Renal pelvis (tissue), 4 donors: ENCODE data around the gene B4GALNT4. TPM values are rescaled to one million over a fixed set of nuclear protein-coding genes. Genes with fewer than 3 reads are reported as not detected.
A peak's percentile ranks its signal among the peaks of the same experiment; 100 is the strongest.
"Not testable (repeated sequence)": the region's sequence is repeated elsewhere in the genome, so short reads cannot be mapped to it uniquely, and the experiment has no call there.

ENCODE experiments used
- DNase-seq: peaks from one replicate; pipeline ENCODE4 v3.0.0-alpha.2; 2013
- polyA plus RNA-seq, 3 donors: library from polyadenylated mRNA; unstranded; fragments of 120-200 nt; gene quantifications; one replicate each; pipeline ENCODE4 v1.2.1, GENCODE V29; 2013; ENCODE audit not compliant: insufficient read length in 3 of 3

The B4GALNT4 gene
- polyA plus RNA-seq, 3 donors = 77.7 to 93.4 (median 87.2) TPM

- no peak for DNase-seq
Measured at GRCh38 chr11:334264-334994, 34.9 kb upstream of the B4GALNT4 start.

GRCh38 chr11:335779-336658, 33.3 kb upstream of the B4GALNT4 start:
- peak; percentile 76 for DNase-seq

GRCh38 chr11:336659-337198, 32.6 kb upstream of the B4GALNT4 start:
- DNase-seq = no peak

GRCh38 chr11:337711-338110, 31.6 kb upstream of the B4GALNT4 start:
- DNase-seq = no peak

DNA sequence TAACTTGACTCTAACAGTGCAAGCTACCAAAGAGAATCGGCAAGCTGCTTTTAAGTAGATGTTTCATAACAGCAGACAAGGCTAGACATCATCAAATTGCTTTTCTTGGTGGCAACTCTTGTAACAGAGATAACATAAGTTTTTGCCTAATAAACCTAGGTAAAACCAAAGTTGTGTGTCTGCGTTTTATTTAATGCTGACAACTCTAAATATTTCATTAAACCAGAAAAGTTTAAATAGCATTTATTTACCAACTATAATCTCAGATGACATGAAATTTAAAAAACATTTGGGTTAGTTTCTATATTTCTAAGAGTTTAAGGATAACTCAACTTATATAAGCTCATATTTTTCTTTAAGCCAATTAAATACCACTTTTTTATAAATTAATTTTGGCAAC, 29.3 kb upstream of the B4GALNT4 start:
- no peak for DNase-seq

DNA sequence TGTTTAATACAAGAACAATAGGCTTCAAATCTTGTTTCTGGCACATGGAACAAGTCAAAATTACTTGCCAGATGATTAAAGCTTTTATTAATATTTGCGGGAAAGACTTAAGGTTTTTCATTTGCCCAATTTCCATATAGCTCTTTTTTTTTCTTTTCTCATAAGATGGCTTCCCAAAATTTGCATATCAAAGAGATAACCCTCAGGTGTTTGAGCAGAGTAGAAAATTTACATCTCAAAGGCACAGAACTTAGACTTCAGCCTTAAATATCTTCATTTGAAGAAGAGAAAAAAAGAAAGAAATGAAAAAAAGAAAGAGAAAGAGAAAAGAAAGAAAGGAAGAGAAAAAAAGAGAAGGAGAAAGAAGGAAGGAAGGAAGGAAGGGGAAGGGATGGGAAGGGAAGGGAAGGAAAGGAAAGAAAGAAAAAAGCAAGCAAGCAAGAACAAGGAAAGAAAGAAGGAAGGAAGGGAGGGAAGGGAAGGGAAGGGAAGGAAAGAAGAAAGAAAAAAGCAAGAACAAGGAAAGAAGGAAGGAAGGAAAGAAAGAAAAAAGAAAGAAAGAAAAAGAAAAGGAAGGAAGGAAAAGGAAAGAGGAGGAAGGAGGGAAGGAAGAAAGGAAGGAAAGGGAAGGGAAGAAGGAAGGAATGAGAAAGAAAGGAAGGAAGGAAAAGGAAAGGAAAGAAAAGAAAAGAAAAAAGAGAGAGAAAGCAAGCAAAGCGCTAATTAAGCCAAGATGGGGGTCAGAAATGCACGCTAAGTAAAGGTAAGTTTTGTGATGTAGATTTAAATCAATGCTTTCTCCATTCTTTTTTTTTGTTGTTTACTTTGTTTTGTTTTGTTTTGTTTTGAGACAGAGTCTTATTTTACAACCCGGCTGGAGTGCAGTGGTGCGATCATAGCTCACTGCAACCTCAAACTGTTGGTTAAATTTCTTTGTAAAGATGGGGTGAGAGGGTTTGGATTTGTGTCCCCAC, 28.5 kb upstream of the B4GALNT4 start:
- no peak for DNase-seq

DNA sequence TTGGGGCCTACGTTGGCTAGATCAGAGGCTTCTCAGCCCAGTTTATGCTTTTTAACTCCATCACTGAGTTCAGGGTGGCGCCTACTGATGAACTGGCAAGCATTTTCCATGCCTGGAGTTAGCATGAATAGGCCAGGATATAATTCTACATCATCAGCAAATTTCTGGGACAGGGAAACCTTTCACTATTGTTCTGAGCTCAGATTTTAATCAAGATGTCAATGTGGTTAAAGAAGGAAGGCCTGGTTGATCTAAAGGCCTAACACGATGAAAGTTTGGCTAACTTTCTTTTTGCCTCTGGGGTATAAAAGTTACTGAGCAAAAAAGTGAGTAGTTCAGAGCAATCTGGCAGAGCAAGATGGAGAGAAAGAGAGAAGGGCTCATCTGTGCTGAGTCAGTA, 27.0 kb upstream of the B4GALNT4 start:
- DNase-seq = no peak

DNA sequence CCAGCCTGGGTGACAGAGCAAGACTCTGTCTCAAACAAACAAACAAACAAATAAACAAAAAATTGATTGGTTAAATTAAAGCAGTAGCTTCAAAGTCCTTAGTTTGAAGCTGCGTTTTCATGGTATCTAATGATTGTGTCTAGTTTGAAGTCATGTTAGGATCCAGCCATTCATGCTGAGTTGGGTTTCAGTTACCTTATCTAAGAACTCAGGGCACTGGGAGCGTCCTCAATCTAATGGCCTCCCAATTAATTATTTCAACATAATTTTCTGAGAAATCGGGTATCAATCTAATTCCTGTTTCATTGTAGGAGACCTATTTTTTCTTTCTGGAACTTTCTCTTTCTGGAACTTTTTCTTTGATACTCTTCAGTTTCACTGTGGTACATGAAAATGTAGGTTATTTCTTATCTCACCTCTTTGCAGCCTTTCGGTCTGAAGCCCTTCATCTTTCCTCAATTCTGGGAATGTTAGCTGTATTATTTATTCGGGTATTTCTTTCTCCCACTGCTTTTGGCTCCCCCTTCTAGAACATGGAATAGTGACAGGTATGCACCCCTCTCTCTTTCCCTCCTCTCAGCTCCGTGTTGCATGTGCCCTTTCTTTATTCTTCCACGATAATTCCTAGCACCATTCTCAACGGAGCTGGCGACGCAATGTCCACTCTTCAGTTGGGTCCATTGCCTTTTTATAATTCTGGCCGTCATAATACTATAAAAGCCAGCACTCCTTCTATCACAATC, 24.3 kb upstream of the B4GALNT4 start:
- DNase-seq = no peak

GRCh38 chr11:346529-346928, 22.8 kb upstream of the B4GALNT4 start:
- DNase-seq = no peak

- DNase-seq = not testable (repeated sequence)
Measured at GRCh38 chr11:349270-349954, 19.9 kb upstream of the B4GALNT4 start.

- not testable (repeated sequence) for DNase-seq
Measured at GRCh38 chr11:350033-350722, 19.1 kb upstream of the B4GALNT4 start.

- no peak for DNase-seq
Measured at GRCh38 chr11:350723-351255, 18.5 kb upstream of the B4GALNT4 start.

DNA sequence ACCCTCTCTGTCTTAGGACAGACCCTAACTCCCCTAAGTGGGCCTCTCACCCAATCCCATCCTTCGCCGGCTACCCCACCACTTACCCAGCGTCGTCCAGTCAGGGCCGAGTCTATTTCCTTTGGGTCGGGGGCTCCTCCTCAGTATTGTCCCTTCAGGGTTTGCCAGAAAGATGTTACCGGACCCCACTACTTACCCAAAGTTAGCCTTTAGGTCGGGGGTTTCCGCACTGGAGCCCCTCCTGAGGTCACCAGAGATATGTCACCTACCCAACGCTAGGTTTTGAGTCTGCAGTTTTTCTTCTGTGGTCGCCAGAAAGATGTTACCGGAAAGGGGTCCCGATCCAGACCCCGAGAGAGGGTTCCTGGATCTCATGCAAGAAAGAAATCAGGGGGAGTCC, 17.9 kb upstream of the B4GALNT4 start:
- no peak for DNase-seq

DNA sequence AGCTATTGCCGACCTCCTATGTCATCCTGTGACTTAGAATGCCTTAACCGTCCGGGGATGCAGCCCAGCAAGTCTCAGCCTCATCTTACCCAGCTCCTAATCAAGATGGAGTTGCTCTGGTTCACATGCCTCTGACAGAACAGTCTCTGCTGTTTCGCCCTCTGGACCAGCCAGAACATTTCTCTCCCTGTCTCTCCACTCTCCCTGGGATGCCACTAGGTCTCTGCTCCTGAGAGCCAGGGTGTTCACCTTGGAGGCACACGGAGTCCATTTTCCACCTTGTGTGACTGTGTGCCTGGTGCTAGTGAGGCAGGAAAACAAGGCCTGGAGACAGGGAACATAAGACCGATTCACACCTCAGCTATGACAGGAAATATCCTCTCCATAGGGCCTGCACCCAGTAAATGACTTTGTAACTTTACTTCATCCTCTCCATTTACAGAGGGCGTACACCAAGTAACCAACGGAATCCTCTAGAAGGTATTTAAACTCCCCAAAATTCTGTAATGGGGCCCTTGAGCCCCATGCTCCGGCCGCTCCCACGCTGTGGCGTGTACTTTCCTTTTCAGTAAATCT, 16.8 kb upstream of the B4GALNT4 start:
- no peak for DNase-seq

- peak; percentile 76 for DNase-seq
Measured at GRCh38 chr11:353179-353873, 16.0 kb upstream of the B4GALNT4 start.

GRCh38 chr11:355581-356458, 13.5 kb upstream of the B4GALNT4 start:
- peak; percentile 92 for DNase-seq

- DNase-seq = no peak
Measured at GRCh38 chr11:356610-357009, 12.7 kb upstream of the B4GALNT4 start.
